Mammary epithelial cell (primary cell): ENCODE measurements around the gene IGSF21.

Experiments used
- EZH2 ChIP-seq: IDR thresholded peaks from 2 replicates; pipeline ENCODE4 v1.6.1; 2012; ENCODE audit warnings: low read length, inconsistent platforms, borderline replicate concordance
- TF ChIP-seq, protein P1 (sequence below), 2 donors: IDR thresholded peaks in 1 of 2; conservative IDR thresholded peaks in 1 of 2; 2 replicates each; pipeline ENCODE4 v1.5.1; 2011 to 2012; ENCODE audit warnings: inconsistent platforms in 2 of 2, low read length in 2 of 2, mild to moderate bottlenecking in 2 of 2, control low read depth in 1 of 2, low read depth in 1 of 2; ENCODE audit not compliant: insufficient read depth in 1 of 2; ENCODE audit errors: extremely low read depth in 1 of 2

- TF ChIP-seq, protein P1, sequence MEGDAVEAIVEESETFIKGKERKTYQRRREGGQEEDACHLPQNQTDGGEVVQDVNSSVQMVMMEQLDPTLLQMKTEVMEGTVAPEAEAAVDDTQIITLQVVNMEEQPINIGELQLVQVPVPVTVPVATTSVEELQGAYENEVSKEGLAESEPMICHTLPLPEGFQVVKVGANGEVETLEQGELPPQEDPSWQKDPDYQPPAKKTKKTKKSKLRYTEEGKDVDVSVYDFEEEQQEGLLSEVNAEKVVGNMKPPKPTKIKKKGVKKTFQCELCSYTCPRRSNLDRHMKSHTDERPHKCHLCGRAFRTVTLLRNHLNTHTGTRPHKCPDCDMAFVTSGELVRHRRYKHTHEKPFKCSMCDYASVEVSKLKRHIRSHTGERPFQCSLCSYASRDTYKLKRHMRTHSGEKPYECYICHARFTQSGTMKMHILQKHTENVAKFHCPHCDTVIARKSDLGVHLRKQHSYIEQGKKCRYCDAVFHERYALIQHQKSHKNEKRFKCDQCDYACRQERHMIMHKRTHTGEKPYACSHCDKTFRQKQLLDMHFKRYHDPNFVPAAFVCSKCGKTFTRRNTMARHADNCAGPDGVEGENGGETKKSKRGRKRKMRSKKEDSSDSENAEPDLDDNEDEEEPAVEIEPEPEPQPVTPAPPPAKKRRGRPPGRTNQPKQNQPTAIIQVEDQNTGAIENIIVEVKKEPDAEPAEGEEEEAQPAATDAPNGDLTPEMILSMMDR (conservative IDR thresholded peaks at IDR 0.05 in 1 of 2, IDR thresholded peaks at IDR 0.05 in 1 of 2; ENCODE audit: extremely low read depth in 1 of 2, insufficient read depth in 1 of 2, low read depth in 1 of 2, low read length in 2 of 2) = no peak
- no peak for TF ChIP-seq EZH2
Observed at GRCh38 chr1:18415448-18416027, 307.9 kb downstream of the IGSF21 start.
